Measurements from ENCODE around the gene SYNPO2.

- TF ChIP-seq CTCF (IDR thresholded peaks at IDR 0.05) (no peak), POLR2A (IDR thresholded peaks at IDR 0.05) (no peak)
These were observed 165.3 kb downstream of the SYNPO2 start for GRCh38 chr4:119053997-119054396.
